Fibroblast of lung (primary cell): ENCODE data around the gene TTLL10. TPM values are rescaled to one million over a fixed set of nuclear protein-coding genes. Genes with fewer than 3 reads are reported as not detected.

Experiments used
- DNase-seq, 2 donors: peaks; one replicate each; pipeline versions ENCODE4 v3.0.0 to v3.0.0-alpha.2; 2010; ENCODE audit warnings: low read depth in 2 of 2
- H2AFZ ChIP-seq: 2 replicates; pipeline ENCODE4 v1.5.1; 2012; ENCODE audit warnings: low read length, control low read depth, inconsistent platforms
- H3K27ac ChIP-seq: 2 replicates; pipeline ENCODE4 v1.5.1; 2011; ENCODE audit warnings: low read length, control low read depth; ENCODE audit not compliant: insufficient read depth
- H3K27me3 ChIP-seq: 2 replicates; pipeline ENCODE4 v1.5.1; 2011; ENCODE audit warnings: mild to moderate bottlenecking, low read length; ENCODE audit not compliant: control insufficient read depth, insufficient read depth
- H3K36me3 ChIP-seq: 2 replicates; pipeline ENCODE4 v1.5.1; 2011; ENCODE audit warnings: low read length; ENCODE audit not compliant: control insufficient read depth, insufficient read depth
- H3K4me1 ChIP-seq: 2 replicates; pipeline ENCODE4 v1.5.1; 2011; ENCODE audit warnings: low read length; ENCODE audit not compliant: control insufficient read depth, insufficient read depth; ENCODE audit errors: extremely low read depth
- H3K4me2 ChIP-seq: 2 replicates; pipeline ENCODE4 v1.5.1; 2011; ENCODE audit warnings: low read length, control low read depth; ENCODE audit not compliant: insufficient read depth; ENCODE audit errors: extremely low read depth
- H3K4me3 ChIP-seq, 4 experiments: fragments of 200-600 bp in 1 of 4; sonication (generic) in 1 of 4; replicated peaks in 1 of 4; 2 replicates each; pipeline ENCODE4 v1.5.1; 2011 to 2016; ENCODE audit warnings: low read length in 4 of 4, low read depth in 3 of 4, mild to moderate bottlenecking in 3 of 4, control low read depth in 2 of 4, inconsistent platforms in 1 of 4, mixed read lengths in 1 of 4; ENCODE audit not compliant: insufficient read depth in 1 of 4; ENCODE audit errors: control extremely low read depth in 1 of 4
- H3K79me2 ChIP-seq: 2 replicates; pipeline ENCODE4 v1.5.1; 2012; ENCODE audit warnings: mild to moderate bottlenecking, low read length, inconsistent platforms; ENCODE audit not compliant: control insufficient read depth, insufficient read depth
- H3K9ac ChIP-seq: 2 replicates; pipeline ENCODE4 v1.5.1; 2011; ENCODE audit warnings: mild to moderate bottlenecking, low read length, control low read depth; ENCODE audit not compliant: insufficient read depth
- H3K9me3 ChIP-seq: 2 replicates; pipeline ENCODE4 v1.5.1; 2012; ENCODE audit warnings: low read depth, low read length; ENCODE audit not compliant: control insufficient read depth, insufficient read depth
- H4K20me1 ChIP-seq: 2 replicates; pipeline ENCODE4 v1.5.1; 2011; ENCODE audit warnings: low read length; ENCODE audit not compliant: control insufficient read depth, insufficient read depth; ENCODE audit errors: extremely low read depth
- EZH2 ChIP-seq: IDR thresholded peaks from 2 replicates; pipeline ENCODE4 v1.5.1; 2012; ENCODE audit warnings: low read length, control low read depth, mild to moderate bottlenecking; ENCODE audit errors: missing control alignments
- polyA plus RNA-seq, 2 donors: library from polyadenylated mRNA; depleted of rRNA in 1 of 2; stranded (reverse) in 1 of 2; unstranded in 1 of 2; fragments of >200 nt; gene quantifications; 2 replicates each; pipeline ENCODE4 v1.2.1, GENCODE V29; 2011 to 2012; ENCODE audit warnings: missing spikeins in 1 of 2
- total RNA-seq: library from RNA; depleted of rRNA; stranded (reverse); fragments of >200 nt; gene quantifications from 2 replicates; pipeline ENCODE4 v1.2.1, GENCODE V29; 2014
- TF ChIP-seq, protein P1 (sequence below), 2 donors: IDR thresholded peaks in 1 of 2; conservative IDR thresholded peaks in 1 of 2; 1 replicate in 1 of 2; 2 replicates in 1 of 2; pipeline ENCODE4 v1.5.1; 2011 to 2012; ENCODE audit warnings: low read length in 2 of 2, control low read depth in 1 of 2, inconsistent platforms in 1 of 2, low read depth in 1 of 2, mild to moderate bottlenecking in 1 of 2

TTLL10 gene
- total and polyA plus RNA-seq, 2 donors (not counting 1 experiment from before 2014, with no cell fraction given) = not detected

DNA sequence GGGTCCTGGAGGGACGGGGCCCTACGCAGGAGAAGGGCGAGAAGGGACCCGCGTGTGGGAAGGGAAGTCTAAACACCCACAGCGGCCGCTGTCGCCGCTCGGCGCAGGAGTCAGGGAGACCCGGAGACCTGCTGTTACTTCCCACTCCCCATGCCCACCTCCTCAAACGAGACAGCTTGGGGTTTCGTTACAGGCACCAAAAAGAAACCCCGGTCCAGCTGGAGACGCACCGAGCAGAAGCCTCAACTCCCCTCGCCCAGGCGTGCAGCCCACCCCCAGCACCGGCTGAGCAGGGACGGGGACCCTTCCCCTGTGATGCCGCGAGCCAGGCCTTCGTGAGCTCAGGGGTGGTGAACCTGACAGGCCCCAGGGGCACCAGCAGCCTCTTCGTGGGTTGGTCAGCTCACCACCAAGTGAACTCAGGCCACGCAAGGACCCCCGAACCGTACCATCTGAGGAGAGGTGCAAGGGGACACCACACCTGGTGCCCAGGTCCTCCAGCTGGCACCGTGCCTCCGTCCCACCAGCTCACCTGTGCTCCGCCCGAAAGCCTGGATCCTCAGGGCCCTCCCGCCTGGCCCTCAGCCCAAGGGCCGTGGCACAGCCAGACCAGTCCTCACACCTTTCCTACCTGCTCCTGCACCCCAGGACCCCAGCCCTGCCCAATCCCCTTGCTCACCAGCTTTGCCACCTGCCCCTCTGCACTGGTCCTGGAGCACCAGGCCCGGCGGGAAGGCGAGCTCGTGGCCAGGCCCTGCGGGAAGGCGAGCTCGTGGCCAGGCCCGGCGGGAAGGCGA, 53.1 kb downstream of the TTLL10 start:
- DNase-seq = no peak
- TF ChIP-seq, protein P1, sequence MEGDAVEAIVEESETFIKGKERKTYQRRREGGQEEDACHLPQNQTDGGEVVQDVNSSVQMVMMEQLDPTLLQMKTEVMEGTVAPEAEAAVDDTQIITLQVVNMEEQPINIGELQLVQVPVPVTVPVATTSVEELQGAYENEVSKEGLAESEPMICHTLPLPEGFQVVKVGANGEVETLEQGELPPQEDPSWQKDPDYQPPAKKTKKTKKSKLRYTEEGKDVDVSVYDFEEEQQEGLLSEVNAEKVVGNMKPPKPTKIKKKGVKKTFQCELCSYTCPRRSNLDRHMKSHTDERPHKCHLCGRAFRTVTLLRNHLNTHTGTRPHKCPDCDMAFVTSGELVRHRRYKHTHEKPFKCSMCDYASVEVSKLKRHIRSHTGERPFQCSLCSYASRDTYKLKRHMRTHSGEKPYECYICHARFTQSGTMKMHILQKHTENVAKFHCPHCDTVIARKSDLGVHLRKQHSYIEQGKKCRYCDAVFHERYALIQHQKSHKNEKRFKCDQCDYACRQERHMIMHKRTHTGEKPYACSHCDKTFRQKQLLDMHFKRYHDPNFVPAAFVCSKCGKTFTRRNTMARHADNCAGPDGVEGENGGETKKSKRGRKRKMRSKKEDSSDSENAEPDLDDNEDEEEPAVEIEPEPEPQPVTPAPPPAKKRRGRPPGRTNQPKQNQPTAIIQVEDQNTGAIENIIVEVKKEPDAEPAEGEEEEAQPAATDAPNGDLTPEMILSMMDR (conservative IDR thresholded peaks at IDR 0.05 in 1 of 2, IDR thresholded peaks at IDR 0.05 in 1 of 2; ENCODE audit: low read depth in 1 of 2, low read length in 2 of 2) = no peak
- no peak for TF ChIP-seq EZH2
- peaks cover 7% of the 10 kb centered on the region for H3K4me1 ChIP-seq
- H3K4me2 ChIP-seq = no peak overlapping the region
- H3K9ac ChIP-seq = no peak overlapping the region
- no peak overlapping the region for H2AFZ ChIP-seq
- no peaks in the 10 kb centered on the region for H4K20me1 ChIP-seq
- H3K4me3 ChIP-seq = no peak overlapping the region
- H3K79me2 ChIP-seq = peaks cover 68% of the 10 kb centered on the region
- H3K27me3 ChIP-seq = no peaks in the 10 kb centered on the region
- H3K9me3 ChIP-seq = no peaks in the 10 kb centered on the region
- H3K36me3 ChIP-seq = peaks cover 38% of the 10 kb centered on the region
- H3K27ac ChIP-seq = no peak overlapping the region

DNA sequence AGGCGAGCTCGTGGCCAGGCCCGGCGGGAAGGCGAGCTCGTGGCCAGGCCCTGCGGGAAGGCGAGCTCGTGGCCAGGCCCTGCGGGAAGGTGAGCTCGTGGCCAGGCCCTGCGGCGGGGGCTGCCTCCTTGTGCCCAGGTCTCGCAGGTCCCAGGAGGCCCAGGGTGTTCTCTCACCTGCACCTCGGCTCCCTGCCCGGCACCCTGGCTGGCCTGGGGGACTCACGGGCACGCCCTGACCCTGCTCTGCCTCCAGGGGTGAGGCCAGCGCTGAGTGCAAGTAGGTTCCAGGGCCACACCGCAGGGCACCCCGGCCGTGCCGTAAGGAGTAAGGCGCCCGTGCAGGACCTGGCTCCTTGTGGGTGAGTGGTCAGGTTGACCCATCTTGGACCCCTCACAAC, 53.7 kb downstream of the TTLL10 start:
- peaks cover 34% of the 10 kb centered on the region for H3K36me3 ChIP-seq
- H3K9me3 ChIP-seq = no peaks in the 10 kb centered on the region
- H3K4me1 ChIP-seq = peaks cover 7% of the 10 kb centered on the region
- no peak overlapping the region for H3K9ac ChIP-seq
- DNase-seq = no peak
- no peak overlapping the region for H2AFZ ChIP-seq
- H3K27me3 ChIP-seq = no peaks in the 10 kb centered on the region
- H3K79me2 ChIP-seq = peaks cover 68% of the 10 kb centered on the region
- no peak overlapping the region for H3K4me2 ChIP-seq
- no peak overlapping the region for H3K27ac ChIP-seq
- H3K4me3 ChIP-seq = no peak overlapping the region
- no peaks in the 10 kb centered on the region for H4K20me1 ChIP-seq
- no peak for TF ChIP-seq EZH2
- TF ChIP-seq, protein P1 (conservative IDR thresholded peaks at IDR 0.05 in 1 of 2, IDR thresholded peaks at IDR 0.05 in 1 of 2; ENCODE audit: low read depth in 1 of 2, low read length in 2 of 2) = no peak

DNA sequence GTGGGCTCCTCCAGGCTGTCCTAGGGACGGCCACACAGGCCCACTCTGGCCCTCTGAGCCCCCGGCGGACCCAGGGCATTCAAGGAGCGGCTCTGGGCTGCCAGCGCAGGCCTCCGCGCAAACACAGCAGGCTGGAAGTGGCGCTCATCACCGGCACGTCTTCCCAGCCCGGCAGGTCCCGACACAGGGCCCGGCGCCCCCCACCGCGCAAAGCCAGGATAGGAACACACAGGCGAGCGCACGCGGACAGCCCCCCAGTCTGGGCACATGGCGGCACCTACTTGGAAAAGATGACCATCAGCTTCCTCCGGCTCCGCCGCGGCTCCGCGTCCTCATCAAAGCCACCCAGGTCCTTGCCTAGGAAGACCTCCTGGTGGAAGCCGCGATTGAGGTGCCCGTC, 54.5 kb downstream of the TTLL10 start:
- Histone ChIP-seq H3K9me3 (no peaks in the 10 kb centered on the region), H3K79me2 (peaks cover 75% of the 10 kb centered on the region), H3K36me3 (peaks cover 31% of the 10 kb centered on the region), H3K27me3 (no peaks in the 10 kb centered on the region), H3K4me1 (peaks cover 7% of the 10 kb centered on the region), H3K27ac (no peak overlapping the region), H2AFZ (no peak overlapping the region), H3K4me3 (no peak overlapping the region), H4K20me1 (no peaks in the 10 kb centered on the region), H3K4me2 (no peak overlapping the region), H3K9ac (no peak overlapping the region)
- DNase-seq = no peak
- no peak for TF ChIP-seq EZH2
- TF ChIP-seq, protein P1 (conservative IDR thresholded peaks at IDR 0.05 in 1 of 2, IDR thresholded peaks at IDR 0.05 in 1 of 2; ENCODE audit: low read depth in 1 of 2, low read length in 2 of 2) = no peak
